ENCODE results near the gene KRTAP5-3. TPM values are rescaled to one million over a fixed set of nuclear protein-coding genes. Genes with fewer than 3 reads are reported as not detected.

The KRTAP5-3 gene
- total RNA-seq, 1 donor from 2014 or later, result not detected

GRCh38 chr11:1637628-1638027 is 29.4 kb upstream of the KRTAP5-3 start:
- DNase-seq (ENCODE audit: low read depth), result no peak
- H3K4me3 ChIP-seq (ENCODE audit: low read depth, low read length), result no peak overlapping the region
- no peak for TF ChIP-seq CTCF (conservative IDR thresholded peaks at IDR 0.05; ENCODE audit: low read depth, low read length)

- no peak for TF ChIP-seq CTCF (conservative IDR thresholded peaks at IDR 0.05; ENCODE audit: low read depth, low read length)
- no peak overlapping the region for H3K4me3 ChIP-seq (ENCODE audit: low read depth, low read length)
- no peak for DNase-seq (ENCODE audit: low read depth)
These were observed 28.2 kb upstream of the KRTAP5-3 start for GRCh38 chr11:1636291-1636950.

GRCh38 chr11:1633864-1634263 is 25.6 kb upstream of the KRTAP5-3 start:
- no peak for TF ChIP-seq CTCF (conservative IDR thresholded peaks at IDR 0.05; ENCODE audit: low read depth, low read length)
- DNase-seq (ENCODE audit: low read depth), result no peak
- H3K4me3 ChIP-seq (ENCODE audit: low read depth, low read length), result no peak overlapping the region

- TF ChIP-seq CTCF (conservative IDR thresholded peaks at IDR 0.05; ENCODE audit: low read depth, low read length), result no peak
- H3K4me3 ChIP-seq (ENCODE audit: low read depth, low read length), result no peak overlapping the region
- no peak for DNase-seq (ENCODE audit: low read depth)
These were observed 23.9 kb upstream of the KRTAP5-3 start for GRCh38 chr11:1632053-1632714.

GRCh38 chr11:1631066-1631568 is 22.9 kb upstream of the KRTAP5-3 start:
- DNase-seq (ENCODE audit: low read depth), result no peak
- no peak overlapping the region for H3K4me3 ChIP-seq (ENCODE audit: low read depth, low read length)
- no peak for TF ChIP-seq CTCF (conservative IDR thresholded peaks at IDR 0.05; ENCODE audit: low read depth, low read length)

- no peak for TF ChIP-seq CTCF (conservative IDR thresholded peaks at IDR 0.05; ENCODE audit: low read depth, low read length)
- DNase-seq (ENCODE audit: low read depth), result no peak
- no peak overlapping the region for H3K4me3 ChIP-seq (ENCODE audit: low read depth, low read length)
These were observed 22.0 kb upstream of the KRTAP5-3 start for GRCh38 chr11:1630271-1630670.

Measured in epithelial cell of proximal tubule (primary cell).